ENCODE results near the gene TNFRSF19. TPM values are rescaled to one million over a fixed set of nuclear protein-coding genes. Genes with fewer than 3 reads are reported as not detected.

Gene TNFRSF19
- total RNA-seq, 4 donors from 2014 or later = 2.0 to 74.2 (median 4.2) TPM

- no peak for TF ChIP-seq CTCF (IDR thresholded peaks at IDR 0.05)
- no peak for TF ChIP-seq POLR2A (IDR thresholded peaks at IDR 0.05)
- intact Hi-C loops (cut with DNase I; ENCODE audit: low total_unique reads) = no loop called here
- no peaks in the 10 kb centered on the region for H3K27me3 ChIP-seq
- H3K4me1 ChIP-seq = no peaks in the 10 kb centered on the region
- DNase-seq = no peak
- no peak overlapping the region for H3K27ac ChIP-seq
- no peak overlapping the region for H3K4me3 ChIP-seq
- no peaks in the 10 kb centered on the region for H3K36me3 ChIP-seq
- no peaks in the 10 kb centered on the region for H3K9me3 ChIP-seq
Observed at GRCh38 chr13:23552171-23552570, 18.0 kb upstream of the TNFRSF19 start.

- Histone ChIP-seq H3K27me3 (no peaks in the 10 kb centered on the region), H3K9me3 (no peaks in the 10 kb centered on the region), H3K36me3 (no peaks in the 10 kb centered on the region), H3K4me1 (no peaks in the 10 kb centered on the region), H3K4me3 (no peak overlapping the region), H3K27ac (no peak overlapping the region)
- intact Hi-C loops (cut with DNase I; ENCODE audit: low total_unique reads) = no loop called here
- no peak for TF ChIP-seq CTCF (IDR thresholded peaks at IDR 0.05)
- TF ChIP-seq POLR2A (IDR thresholded peaks at IDR 0.05) = no peak
- no peak for DNase-seq
Observed at GRCh38 chr13:23552661-23553060, 17.6 kb upstream of the TNFRSF19 start.

GRCh38 chr13:23554000-23554399, 16.2 kb upstream of the TNFRSF19 start:
- Histone ChIP-seq H3K4me3 (no peak overlapping the region), H3K36me3 (no peaks in the 10 kb centered on the region), H3K4me1 (no peaks in the 10 kb centered on the region), H3K27ac (no peak overlapping the region), H3K9me3 (no peaks in the 10 kb centered on the region), H3K27me3 (no peaks in the 10 kb centered on the region)
- DNase-seq = no peak
- TF ChIP-seq POLR2A (IDR thresholded peaks at IDR 0.05) (no peak), CTCF (IDR thresholded peaks at IDR 0.05) (no peak)
- intact Hi-C loops (cut with DNase I; ENCODE audit: low total_unique reads) = no loop called here

GRCh38 chr13:23557043-23557442, 13.2 kb upstream of the TNFRSF19 start:
- H3K9me3 ChIP-seq = no peaks in the 10 kb centered on the region
- TF ChIP-seq CTCF (IDR thresholded peaks at IDR 0.05) = no peak
- TF ChIP-seq POLR2A (IDR thresholded peaks at IDR 0.05) = no peak
- no peak for DNase-seq
- intact Hi-C loops (cut with DNase I; ENCODE audit: low total_unique reads) = no loop called here
- no peak overlapping the region for H3K27ac ChIP-seq
- no peaks in the 10 kb centered on the region for H3K36me3 ChIP-seq
- H3K27me3 ChIP-seq = no peaks in the 10 kb centered on the region
- no peak overlapping the region for H3K4me3 ChIP-seq
- H3K4me1 ChIP-seq = no peaks in the 10 kb centered on the region

- Histone ChIP-seq H3K4me3 (no peak overlapping the region), H3K9me3 (no peaks in the 10 kb centered on the region), H3K4me1 (no peaks in the 10 kb centered on the region), H3K36me3 (no peaks in the 10 kb centered on the region), H3K27me3 (no peaks in the 10 kb centered on the region), H3K27ac (no peak overlapping the region)
- no peak for DNase-seq
- TF ChIP-seq POLR2A (IDR thresholded peaks at IDR 0.05) (no peak), CTCF (IDR thresholded peaks at IDR 0.05) (no peak)
- intact Hi-C loops (cut with DNase I; ENCODE audit: low total_unique reads) = no loop called here
Observed at GRCh38 chr13:23557733-23558132, 12.5 kb upstream of the TNFRSF19 start.

All from uterus (tissue), 4 donors.